Measurements from ENCODE around the gene ARRB1.
"Not testable (repeated sequence)": the region's sequence is repeated elsewhere in the genome, so short reads cannot be mapped to it uniquely, and the experiment has no call there.

Gene ARRB1

DNA sequence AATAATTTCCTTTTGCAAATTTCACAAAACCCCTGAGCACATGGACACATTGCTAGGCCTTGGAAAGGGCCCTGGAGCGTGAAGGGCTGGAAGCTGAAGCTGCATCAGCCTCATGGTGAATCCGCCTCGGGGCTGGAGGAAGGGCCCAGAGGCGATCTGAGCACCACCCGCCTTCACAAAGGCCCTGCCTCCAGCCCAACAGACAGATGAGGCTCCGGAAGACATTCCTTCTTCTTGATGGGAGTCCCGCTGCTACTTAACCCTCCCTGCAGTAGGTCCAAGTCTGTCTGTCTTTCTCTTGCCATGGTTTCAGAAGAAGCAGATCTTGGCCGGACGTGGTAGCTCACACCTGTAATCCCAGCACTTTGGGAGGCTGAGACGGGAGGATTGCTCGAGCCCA, 16.5 kb downstream of the ARRB1 start:
- TF ChIP-seq, protein P1, sequence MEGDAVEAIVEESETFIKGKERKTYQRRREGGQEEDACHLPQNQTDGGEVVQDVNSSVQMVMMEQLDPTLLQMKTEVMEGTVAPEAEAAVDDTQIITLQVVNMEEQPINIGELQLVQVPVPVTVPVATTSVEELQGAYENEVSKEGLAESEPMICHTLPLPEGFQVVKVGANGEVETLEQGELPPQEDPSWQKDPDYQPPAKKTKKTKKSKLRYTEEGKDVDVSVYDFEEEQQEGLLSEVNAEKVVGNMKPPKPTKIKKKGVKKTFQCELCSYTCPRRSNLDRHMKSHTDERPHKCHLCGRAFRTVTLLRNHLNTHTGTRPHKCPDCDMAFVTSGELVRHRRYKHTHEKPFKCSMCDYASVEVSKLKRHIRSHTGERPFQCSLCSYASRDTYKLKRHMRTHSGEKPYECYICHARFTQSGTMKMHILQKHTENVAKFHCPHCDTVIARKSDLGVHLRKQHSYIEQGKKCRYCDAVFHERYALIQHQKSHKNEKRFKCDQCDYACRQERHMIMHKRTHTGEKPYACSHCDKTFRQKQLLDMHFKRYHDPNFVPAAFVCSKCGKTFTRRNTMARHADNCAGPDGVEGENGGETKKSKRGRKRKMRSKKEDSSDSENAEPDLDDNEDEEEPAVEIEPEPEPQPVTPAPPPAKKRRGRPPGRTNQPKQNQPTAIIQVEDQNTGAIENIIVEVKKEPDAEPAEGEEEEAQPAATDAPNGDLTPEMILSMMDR (IDR thresholded peaks at IDR 0.05; ENCODE audit: low read depth, low read length) = no peak
- H3K4me3 ChIP-seq (replicated peaks in 1 of 2; ENCODE audit: low read depth in 2 of 2, low read length in 2 of 2) = no peak overlapping the region
- DNase-seq (ENCODE audit: low read depth in 2 of 2) = no peak

DNA sequence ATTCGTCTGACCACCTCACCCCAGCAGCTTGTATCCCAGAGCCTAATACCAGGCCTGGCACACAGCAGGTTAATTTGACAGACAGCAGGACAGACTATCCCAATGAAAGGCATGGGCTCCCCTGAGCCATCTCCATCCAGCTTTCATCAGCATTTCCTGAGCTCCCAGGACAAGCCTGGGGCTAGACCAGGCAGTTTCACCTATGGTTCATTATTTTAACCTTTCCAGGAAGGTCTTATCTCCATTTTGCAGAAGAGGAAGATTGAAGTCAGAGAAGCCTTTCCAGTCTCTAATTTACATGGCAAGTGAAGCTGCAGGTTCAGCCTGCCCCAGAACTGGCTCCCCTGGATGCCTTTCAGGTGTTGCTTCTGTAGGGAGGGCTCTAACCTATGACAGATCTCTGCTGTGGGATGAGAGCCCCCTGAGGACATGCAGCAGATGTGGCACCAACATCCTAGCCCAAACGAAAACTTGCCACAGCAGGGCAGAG, 17.0 kb downstream of the ARRB1 start:
- no peak for DNase-seq (ENCODE audit: low read depth in 2 of 2)
- H3K4me3 ChIP-seq (replicated peaks in 1 of 2; ENCODE audit: low read depth in 2 of 2, low read length in 2 of 2) = no peak overlapping the region
- TF ChIP-seq, protein P1 (IDR thresholded peaks at IDR 0.05; ENCODE audit: low read depth, low read length) = no peak

DNA sequence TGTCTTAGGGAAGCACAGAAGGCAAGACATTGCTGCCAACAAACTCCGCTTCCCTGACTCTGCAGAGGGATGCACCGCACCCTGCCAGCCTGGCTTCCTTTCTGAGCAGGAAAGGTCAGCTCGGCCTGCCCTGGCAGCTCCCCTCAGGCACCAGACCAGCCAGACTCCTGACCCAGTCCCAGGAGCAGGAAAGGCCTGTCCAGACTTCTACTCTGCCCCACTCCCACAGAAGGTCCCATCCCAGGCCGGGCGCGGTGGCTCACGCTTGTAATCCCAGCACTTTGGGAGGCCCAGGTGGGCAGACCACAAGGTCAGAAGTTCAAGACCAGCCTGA, 17.7 kb downstream of the ARRB1 start:
- TF ChIP-seq, protein P1 (IDR thresholded peaks at IDR 0.05; ENCODE audit: low read depth, low read length) = no peak
- no peak for DNase-seq (ENCODE audit: low read depth in 2 of 2)
- H3K4me3 ChIP-seq (replicated peaks in 1 of 2; ENCODE audit: low read depth in 2 of 2, low read length in 2 of 2) = no peak overlapping the region

DNA sequence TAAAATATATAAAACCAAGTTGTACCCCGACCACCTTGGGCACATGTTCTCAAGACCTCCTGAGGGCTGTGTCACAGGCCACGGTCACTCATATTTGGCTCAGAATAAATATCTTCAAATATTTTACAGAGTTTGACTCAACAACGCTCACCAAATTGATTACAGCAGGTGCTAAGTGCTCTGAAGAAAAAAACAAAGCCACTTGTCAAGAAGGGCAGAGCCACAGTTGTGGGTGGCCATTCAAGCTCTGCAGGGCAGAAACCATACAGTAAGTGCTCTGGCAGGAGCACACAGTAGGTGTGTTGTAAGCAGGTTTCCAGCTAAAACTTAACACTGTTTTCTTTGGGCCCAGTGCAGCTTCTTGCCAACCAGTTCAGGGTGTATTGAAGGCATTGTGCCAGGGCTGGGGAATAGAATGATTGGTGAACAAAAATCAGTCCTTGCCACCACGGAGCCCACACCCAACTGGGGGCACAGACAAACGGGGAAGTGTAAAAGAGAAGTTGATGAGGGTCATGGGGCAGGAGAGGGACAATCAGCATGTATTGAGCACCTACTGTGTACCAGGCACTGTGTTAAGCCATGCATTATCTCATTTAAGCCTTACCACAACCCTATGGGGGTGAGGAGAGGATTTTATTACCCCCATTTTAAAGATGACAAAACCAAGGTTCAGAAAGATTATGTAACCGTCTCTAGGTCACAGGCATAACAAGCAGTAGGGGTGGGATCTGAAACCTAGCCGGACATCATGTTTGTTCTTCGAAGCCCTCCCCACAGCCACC, 18.2 kb downstream of the ARRB1 start:
- no peak for DNase-seq (ENCODE audit: low read depth in 2 of 2)
- TF ChIP-seq, protein P1 (IDR thresholded peaks at IDR 0.05; ENCODE audit: low read depth, low read length) = no peak
- H3K4me3 ChIP-seq (replicated peaks in 1 of 2; ENCODE audit: low read depth in 2 of 2, low read length in 2 of 2) = no peak overlapping the region

DNA sequence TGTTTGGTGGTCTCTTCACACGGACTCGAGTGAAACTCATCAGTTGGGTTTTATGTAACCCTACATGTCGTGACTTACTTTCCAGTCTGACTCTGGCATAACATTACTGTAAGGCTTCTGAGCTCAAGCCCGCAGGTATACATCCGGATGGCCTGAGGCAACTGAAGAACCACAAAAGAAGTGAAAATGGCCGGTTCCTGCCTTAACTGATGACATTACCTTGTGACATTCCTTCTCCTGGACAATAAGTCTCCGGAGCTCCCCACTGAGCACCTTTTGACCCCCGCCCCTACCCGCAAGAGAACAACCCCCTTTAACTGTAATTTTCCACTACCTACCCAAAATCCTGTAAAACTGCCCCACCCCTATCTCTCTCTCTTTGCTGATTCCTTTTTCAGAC, 19.7 kb downstream of the ARRB1 start:
- DNase-seq (ENCODE audit: low read depth in 2 of 2); H3K4me3 ChIP-seq (replicated peaks in 1 of 2; ENCODE audit: low read depth in 2 of 2, low read length in 2 of 2): not testable (repeated sequence)

DNA sequence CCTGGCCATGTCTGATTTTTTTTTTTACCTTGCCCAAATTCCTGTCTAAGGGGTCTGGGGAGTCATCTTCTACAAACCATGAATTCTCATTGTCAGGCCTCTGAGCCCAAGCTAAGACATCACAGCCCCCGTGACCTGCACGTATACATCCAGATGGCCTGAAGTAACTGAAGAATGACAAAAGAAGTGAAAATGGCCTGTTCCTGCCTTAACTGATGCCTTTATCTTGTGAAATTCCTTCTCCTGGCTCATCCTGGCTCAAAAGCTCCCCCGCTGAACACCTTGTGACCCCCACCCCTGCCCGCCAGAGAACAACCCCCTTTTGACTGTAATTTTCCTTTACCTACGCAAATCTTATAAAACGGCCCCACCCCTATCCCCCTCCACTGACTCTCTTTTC, 20.2 kb downstream of the ARRB1 start:
- not testable (repeated sequence) for H3K4me3 ChIP-seq (replicated peaks in 1 of 2; ENCODE audit: low read depth in 2 of 2, low read length in 2 of 2); DNase-seq (ENCODE audit: low read depth in 2 of 2)

DNA sequence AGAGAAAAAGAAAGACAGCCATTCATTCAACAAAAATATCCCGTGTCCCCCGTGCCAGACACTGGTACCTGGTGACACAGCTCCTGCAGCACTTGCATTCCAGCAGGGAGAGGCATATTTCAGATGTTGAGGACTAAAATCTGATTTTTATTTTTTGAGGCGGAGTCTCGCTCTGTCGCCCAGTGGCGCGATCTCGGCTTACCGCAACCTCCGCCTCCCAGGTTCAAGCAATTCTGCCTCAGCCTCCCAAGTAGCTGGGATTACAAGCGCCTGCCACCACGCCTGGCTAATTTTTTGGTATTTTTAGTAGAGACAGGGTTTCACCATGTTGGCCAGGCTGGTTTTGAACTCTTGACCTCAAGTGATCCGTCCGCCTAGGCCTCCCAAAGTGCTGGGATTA, 20.6 kb downstream of the ARRB1 start:
- H3K4me3 ChIP-seq (replicated peaks in 1 of 2; ENCODE audit: low read depth in 2 of 2, low read length in 2 of 2); DNase-seq (ENCODE audit: low read depth in 2 of 2): not testable (repeated sequence)

DNA sequence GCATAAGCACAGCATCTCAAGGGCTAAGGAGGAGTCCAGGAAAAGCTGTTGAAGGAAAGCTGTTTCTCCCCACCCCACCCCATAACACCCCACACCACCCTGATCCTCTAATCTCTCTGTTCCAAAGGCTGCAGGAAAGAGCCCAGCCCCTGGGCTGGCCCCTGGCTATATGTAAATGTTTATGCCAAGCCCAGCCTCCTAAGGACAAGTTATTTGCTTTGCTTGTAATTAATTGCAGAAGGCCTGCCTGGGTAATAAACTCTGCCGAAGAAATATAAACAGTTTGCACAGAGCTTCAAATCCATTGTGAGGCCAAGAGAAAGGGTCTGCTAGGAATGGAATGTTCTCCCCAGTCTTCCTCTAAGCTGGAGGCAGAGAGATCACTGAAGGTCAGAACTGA, 21.2 kb downstream of the ARRB1 start:
- no peak overlapping the region for H3K4me3 ChIP-seq (replicated peaks in 1 of 2; ENCODE audit: low read depth in 2 of 2, low read length in 2 of 2)
- DNase-seq (ENCODE audit: low read depth in 2 of 2) = no peak
- TF ChIP-seq, protein P1 (IDR thresholded peaks at IDR 0.05; ENCODE audit: low read depth, low read length) = no peak

All from cardiac fibroblast (primary cell).